ENCODE measurements around the gene ATRX.
"Not testable (repeated sequence)": the region's sequence is repeated elsewhere in the genome, so short reads cannot be mapped to it uniquely, and the experiment has no call there.

Gene ATRX

DNA sequence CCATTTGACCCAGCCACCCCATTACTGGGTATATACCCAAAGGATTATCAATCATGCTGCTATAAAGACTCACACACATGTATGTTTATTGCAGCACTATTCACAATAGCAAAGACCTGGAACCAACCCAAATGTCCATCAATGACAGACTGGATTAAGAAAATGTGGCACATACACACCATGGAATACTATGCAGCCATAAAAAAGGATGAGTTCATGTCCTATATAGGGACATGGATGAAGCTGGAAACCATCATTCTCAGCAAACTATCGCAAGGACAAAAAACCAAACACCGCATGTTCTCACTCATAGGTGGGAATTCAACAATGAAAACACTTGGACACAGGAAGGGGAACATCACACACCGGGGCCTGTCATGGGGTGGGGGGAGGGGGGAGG, 59.9 kb downstream of the ATRX start:
- DNase-seq: not testable (repeated sequence)

DNA sequence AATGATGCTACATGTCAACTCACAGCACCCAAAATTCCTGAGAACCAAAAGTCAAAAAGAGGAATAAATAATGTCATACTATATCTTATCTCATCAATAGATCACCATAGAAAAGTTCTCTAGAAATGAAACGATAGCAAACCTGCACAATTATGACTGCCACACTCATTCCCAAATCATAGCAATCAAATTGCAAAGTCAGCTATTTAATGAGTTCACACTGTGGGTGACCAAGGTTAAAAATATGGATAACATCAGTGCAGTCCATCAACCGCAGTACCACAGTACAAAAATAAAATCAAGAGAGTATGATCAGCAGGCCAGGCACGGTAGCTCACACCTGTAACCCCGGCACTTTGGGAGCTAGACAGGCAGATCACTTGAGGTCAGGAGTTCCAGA, 62.3 kb downstream of the ATRX start:
- DNase-seq: no peak

DNA sequence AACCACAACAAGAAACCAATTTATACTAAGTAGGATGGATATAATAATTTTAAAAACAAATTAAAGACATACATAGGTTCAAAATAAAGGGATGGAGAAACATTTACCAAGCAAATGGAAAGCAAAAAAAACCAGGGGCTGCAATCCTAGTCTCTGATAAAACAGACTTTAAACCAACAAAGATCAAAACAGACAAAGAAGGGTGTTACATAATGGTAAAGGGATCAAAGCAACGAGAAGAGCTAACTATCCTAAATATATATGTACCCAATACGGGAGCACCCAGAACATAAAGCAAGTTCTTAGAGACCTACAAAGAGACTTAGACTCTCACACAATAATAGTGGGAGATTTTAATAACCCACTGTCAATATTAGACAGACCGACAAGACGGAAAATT, 66.6 kb downstream of the ATRX start:
- DNase-seq: no peak

GRCh38 chrX:77704881-77705280, 81.1 kb downstream of the ATRX start:
- no peak for DNase-seq

- no peak for DNase-seq
These were observed 87.8 kb downstream of the ATRX start for GRCh38 chrX:77698242-77698641.

- DNase-seq: peak; percentile 5
These were observed 91.5 kb downstream of the ATRX start for GRCh38 chrX:77694491-77694890.

DNA sequence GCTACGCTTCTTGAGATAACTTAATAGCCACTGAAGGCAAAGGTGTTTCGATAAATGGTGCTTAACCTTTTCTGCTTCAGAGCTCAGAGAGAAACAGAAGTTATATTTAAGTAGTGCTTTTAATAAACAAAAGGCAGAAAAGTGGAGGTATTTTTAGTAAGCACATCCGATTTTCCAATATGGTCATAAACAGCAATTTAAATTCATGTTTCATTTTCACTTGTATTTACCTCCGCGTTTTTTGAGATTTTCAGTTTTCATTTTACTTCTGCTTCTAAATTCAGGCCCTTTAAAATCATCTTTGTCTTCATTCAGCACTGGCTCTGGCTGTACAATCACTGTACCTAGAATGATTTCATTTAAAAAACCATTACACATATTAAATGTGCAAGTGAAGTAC, 92.4 kb downstream of the ATRX start:
- no peak for DNase-seq

DNA sequence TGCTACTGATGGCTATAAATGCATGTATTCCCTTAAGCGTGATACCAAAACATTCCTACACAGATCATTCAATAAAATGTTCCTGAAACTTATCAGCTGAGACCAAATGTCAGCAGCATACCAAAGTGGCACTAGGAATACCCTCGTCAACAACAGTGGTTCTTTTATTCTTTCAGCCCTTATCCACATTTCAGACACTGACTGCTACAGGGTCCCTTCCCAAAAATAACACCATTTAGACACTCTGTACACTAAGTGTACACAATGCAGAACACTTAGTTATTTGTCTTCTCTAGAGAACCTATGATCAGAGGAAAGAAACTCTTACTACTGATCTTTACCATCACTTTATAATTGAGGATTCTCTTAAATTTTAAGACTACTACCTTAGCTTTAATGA, 94.1 kb downstream of the ATRX start:
- no peak for DNase-seq

- DNase-seq: no peak
These were observed 96.6 kb downstream of the ATRX start for GRCh38 chrX:77689376-77689775.

DNA sequence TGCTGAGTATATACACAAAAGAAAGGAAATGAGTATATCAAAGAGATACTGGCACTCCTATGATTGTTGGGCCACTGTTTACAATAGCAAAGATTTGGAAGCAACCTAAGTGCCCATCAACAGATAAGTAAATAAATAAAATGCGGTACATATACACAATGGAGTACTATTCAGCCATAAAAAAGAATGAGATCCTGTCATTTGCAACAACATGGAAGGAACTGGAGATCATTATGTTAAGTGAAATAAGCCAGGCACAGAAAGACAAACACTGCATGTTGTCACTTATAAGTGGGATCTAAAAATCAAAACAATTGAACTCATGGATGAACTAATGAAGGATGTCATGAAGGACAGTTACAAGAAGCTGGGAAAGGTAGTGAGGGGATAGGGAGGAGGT, 100.3 kb downstream of the ATRX start:
- not testable (repeated sequence) for DNase-seq

DNA sequence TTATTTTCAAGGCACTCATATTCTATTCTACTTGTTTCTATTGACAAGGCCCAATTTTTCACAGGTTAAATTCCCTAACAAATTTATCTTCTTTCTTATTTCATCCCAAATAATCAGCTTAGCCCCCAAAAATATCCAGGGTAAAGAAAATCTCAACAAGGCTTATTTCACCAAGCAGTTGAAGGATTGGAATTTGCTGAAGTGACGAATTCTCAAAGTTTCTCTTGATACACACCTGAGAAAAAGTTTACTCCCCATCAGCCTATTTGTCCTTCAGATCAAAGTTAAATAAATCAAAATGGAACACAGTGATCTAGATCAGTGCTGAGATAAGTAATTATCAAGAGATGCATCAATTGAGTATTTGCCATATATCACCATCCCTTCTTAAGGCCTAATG, 106.9 kb downstream of the ATRX start:
- DNase-seq: no peak

- no peak for DNase-seq
These were observed 110.0 kb downstream of the ATRX start for GRCh38 chrX:77675986-77676385.

GRCh38 chrX:77668391-77669237, 117.4 kb downstream of the ATRX start:
- DNase-seq: peak; percentile 17

GRCh38 chrX:77658886-77659285, 127.1 kb downstream of the ATRX start:
- DNase-seq: no peak

DNA sequence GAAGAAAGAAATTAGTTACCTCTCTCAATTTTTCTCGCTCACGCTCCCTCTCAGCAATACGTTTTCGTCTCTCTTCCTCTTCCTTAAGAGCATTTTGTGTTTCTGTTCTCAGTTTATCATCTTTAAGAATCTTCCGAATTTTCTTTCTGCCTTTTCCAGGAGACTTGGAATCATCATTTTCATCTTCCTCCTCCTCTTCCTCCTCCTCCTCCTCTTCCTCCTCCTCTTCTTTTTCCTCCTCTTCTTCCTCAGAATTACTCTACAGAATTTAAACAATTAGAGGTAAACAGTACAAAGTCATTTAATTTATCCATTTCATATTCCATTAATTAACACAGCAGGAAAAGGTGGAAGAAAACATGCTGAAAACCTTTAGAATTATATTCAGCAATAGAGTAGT, 133.9 kb downstream of the ATRX start:
- no peak for DNase-seq

GRCh38 chrX:77640702-77641101, 145.3 kb downstream of the ATRX start:
- no peak for DNase-seq

DNA sequence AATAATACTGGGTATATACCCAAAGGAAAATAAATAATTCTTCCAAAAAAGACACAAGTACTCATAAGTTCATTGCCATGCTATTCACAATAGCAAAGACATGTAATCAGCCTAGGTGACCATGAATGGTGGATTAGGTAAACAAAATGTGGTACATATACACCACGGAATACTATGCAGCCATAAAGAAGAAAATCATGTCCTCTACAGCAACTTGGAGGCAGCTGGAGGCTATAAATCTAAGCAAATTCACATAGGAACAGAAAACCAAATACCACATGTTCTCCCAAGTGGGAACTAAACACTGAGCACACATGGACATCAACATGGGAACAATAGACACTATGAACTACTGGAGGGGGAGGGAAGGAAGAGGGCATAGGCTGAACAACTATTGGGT, 146.2 kb downstream of the ATRX start:
- DNase-seq: no peak

- DNase-seq: no peak
These were observed 147.6 kb downstream of the ATRX start for GRCh38 chrX:77638397-77638796.

DNA sequence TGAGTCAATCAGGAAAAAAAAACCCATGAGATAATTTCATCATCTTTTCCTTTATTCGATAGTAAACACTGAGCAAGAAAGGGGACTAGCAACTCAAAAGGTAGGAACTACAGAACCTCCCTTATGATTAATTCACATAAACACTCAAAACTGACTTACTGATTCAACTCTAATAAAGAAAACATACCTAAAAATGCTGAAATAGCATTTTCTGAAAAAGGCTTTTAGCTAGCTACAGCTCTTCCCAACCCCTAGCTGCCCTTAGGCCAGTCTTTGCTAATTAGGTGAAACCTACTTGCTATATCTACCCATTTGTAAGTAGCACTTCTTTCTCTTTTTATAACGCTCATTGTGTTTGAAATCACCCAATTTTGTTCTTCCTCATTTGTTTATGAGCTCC, 150.6 kb downstream of the ATRX start:
- DNase-seq: no peak

GRCh38 chrX:77628294-77629025, 157.6 kb downstream of the ATRX start:
- peak; percentile 5 for DNase-seq

GRCh38 chrX:77622672-77623071, 163.3 kb downstream of the ATRX start:
- DNase-seq: no peak

DNA sequence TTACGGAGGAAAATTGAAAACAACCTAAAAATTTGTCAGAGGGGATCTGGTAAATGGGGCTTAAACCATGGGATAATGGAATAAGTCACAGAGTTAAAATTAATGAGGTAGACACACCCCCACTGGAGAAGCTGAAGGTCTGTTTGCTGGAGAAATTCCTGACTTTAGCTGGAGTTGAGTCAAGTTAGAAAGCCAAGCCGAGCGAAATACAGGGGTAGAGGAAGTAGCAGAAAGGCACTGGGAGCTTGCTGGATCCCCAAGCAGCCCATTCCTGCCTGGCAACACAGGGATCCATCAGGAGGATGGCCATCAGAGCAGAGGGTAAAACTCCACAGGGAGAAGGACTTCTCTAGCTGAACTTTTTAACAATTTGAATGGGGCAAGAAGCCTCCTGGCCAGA, 163.8 kb downstream of the ATRX start:
- DNase-seq: no peak

DNA sequence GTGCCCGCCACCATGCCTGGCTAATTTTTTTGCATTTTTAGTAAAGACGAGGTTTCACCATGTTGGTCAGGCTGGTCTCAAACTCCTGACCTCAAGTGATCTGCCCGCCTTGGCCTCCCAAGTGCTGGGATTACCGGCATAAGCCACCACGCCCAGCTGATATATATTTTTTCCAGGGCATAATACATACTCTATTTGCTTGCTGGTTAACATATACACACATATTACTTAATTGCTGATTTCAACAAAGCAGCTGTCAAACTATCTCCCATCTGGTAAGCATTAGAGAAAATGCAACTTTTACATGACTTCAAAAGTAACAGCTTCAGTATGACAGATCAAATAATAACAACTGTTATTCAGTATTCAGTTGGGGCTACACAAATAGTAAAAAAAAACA, 164.6 kb downstream of the ATRX start:
- not testable (repeated sequence) for DNase-seq

DNA sequence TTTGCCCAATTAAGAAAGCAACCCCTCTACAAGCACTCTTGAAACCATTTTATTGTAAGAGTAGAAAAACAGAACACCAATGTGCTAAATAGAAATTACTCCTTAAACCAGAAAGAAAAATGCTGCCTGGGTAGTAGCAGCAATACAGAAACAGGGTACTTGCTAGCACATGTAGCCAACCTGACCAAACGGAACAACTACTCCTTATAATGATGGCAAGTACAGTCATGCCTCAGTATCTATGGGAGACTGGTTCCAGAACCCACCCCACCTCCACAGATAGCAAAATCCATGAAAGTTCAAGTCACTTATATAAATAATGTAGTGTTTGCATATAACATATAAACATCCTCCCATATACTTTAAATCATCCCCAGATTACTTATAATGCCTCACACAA, 168.8 kb downstream of the ATRX start:
- DNase-seq: no peak
